ENCODE measurements around the gene TMPRSS5.

Gene TMPRSS5

DNA sequence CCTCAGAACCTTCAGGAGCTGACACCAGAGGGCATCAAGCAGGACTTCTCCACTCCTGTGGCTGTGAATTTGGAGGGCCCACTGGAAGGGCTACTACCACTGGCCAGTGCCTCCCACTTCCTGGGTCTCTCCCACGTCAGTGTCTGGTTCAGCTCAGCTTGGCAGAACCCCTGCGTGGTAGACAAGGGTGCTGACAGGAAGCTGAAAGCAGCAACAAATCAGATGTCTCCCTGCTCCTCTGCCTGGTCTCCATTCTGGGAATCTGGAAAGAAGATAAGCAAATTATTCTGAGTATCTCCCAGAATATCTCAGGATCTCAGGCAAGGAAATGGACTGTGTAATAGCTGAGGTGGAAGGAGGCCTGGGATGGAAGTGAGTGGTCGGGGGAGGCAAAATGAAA lies 61.5 kb downstream of the TMPRSS5 start:
- Mint-ChIP-seq H3K27me3 (ENCODE audit: low read depth) (peaks cover 12% of the 10 kb centered on the region), H3K4me1 (ENCODE audit: low read depth) (peaks cover 7% of the 10 kb centered on the region), H3K27ac (no peak overlapping the region), H3K4me3 (no peak overlapping the region), H3K36me3 (ENCODE audit: low read depth) (no peaks in the 10 kb centered on the region), H3K9me3 (no peaks in the 10 kb centered on the region)
- DNase-seq (ENCODE audit: low spot score): no peak

DNA sequence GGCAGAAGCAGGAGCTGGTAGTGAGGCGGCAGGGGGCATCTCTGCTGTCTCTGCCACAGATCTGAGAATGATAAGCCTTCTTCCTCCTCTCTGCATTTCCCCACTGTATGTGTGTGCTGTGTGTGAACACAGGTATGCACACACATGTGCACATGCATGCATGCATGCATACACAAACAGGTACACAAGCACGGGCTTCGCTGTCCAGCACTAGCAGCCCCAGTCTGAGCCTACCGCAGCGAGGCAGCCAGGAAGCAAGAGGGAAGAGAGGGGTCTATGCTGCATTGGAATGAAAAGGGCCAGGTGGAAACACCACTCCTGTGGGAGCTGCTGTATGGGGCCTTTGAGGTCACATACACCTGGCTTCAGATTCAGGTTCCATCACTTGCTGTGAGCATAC lies 62.4 kb downstream of the TMPRSS5 start:
- H3K4me3 Mint-ChIP-seq: no peak overlapping the region
- DNase-seq (ENCODE audit: low spot score): no peak
- peaks cover 7% of the 10 kb centered on the region for H3K4me1 Mint-ChIP-seq (ENCODE audit: low read depth)
- no peak overlapping the region for H3K27ac Mint-ChIP-seq
- H3K9me3 Mint-ChIP-seq: no peaks in the 10 kb centered on the region
- H3K36me3 Mint-ChIP-seq (ENCODE audit: low read depth): no peaks in the 10 kb centered on the region
- H3K27me3 Mint-ChIP-seq (ENCODE audit: low read depth): peaks cover 14% of the 10 kb centered on the region

DNA sequence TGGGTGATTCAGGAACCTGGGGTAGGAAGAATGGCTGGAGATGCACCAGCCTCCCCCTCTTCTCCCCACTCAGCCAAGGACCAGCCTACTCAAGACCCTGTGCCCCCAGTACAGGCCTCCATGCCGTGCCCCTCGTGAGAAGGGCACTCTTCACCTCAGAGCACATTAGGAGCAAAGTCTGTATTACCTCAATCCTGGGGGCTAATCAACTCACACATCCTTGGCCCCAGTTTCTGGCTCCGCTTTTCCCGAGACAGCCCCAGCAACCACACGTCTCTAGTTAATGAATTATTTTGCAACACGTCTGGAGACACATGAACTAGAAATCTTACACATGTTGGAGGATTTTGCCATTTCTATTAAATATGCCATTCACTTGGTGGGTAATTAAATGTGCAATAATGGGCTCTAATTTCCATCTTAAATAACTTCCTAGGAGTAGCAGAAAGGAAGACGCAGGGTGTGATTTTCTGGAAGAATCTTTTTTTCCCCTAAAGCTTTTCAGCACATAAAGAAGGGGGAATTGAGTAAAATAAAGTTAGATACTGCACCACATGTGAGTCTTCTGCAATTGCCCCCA lies 63.0 kb downstream of the TMPRSS5 start:
- Mint-ChIP-seq H3K27me3 (ENCODE audit: low read depth) (peaks cover 14% of the 10 kb centered on the region), H3K27ac (no peak overlapping the region), H3K36me3 (ENCODE audit: low read depth) (no peaks in the 10 kb centered on the region), H3K4me3 (no peak overlapping the region), H3K9me3 (no peaks in the 10 kb centered on the region), H3K4me1 (ENCODE audit: low read depth) (peaks cover 7% of the 10 kb centered on the region)
- DNase-seq (ENCODE audit: low spot score): no peak

DNA sequence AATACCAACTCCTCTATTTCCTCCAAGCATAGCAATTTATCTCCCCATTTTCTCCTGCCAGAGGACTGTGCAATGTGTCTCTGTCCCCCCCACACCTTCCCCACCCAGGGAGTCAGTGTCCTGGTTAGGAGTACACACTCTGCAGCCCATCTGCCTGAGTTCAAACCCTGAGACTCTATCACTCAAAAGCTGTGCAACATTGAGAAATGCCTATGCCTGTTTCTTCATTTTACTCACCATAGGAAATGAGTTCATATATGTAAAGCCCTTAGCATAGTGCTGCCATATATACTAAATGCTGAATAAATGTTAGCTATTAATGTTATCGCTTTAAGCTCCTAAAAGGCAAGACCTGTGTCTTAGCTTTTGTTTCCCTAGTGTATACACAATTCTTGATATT lies 64.0 kb downstream of the TMPRSS5 start:
- no peak for DNase-seq (ENCODE audit: low spot score)
- no peak overlapping the region for H3K27ac Mint-ChIP-seq
- H3K27me3 Mint-ChIP-seq (ENCODE audit: low read depth): peaks cover 17% of the 10 kb centered on the region
- H3K4me3 Mint-ChIP-seq: no peak overlapping the region
- no peaks in the 10 kb centered on the region for H3K36me3 Mint-ChIP-seq (ENCODE audit: low read depth)
- peaks cover 6% of the 10 kb centered on the region for H3K4me1 Mint-ChIP-seq (ENCODE audit: low read depth)
- H3K9me3 Mint-ChIP-seq: no peaks in the 10 kb centered on the region

DNA sequence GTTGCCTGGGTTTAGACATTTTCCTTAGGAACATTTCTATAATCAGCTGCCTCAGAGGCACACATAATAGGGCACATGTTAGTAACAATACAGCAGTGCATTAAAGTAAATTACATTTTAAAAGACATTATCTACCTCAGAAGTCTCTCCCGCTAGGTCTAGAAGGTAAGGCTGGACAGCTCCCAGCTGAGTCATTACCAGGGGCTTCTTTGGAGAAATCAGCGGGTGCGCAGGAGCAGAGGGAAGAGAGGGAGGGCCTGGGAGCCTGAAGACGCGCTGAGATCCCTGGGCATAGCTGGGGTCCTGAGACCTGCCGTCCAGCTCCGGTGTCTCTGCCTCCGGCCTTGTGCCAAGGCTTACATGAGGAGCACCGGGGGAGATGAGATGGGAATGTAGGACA lies 67.7 kb downstream of the TMPRSS5 start:
- H3K36me3 Mint-ChIP-seq (ENCODE audit: low read depth): no peaks in the 10 kb centered on the region
- H3K27me3 Mint-ChIP-seq (ENCODE audit: low read depth): peaks cover 15% of the 10 kb centered on the region
- no peak overlapping the region for H3K27ac Mint-ChIP-seq
- no peaks in the 10 kb centered on the region for H3K9me3 Mint-ChIP-seq
- no peak overlapping the region for H3K4me3 Mint-ChIP-seq
- DNase-seq (ENCODE audit: low spot score): no peak
- H3K4me1 Mint-ChIP-seq (ENCODE audit: low read depth): peaks cover 5% of the 10 kb centered on the region

DNA sequence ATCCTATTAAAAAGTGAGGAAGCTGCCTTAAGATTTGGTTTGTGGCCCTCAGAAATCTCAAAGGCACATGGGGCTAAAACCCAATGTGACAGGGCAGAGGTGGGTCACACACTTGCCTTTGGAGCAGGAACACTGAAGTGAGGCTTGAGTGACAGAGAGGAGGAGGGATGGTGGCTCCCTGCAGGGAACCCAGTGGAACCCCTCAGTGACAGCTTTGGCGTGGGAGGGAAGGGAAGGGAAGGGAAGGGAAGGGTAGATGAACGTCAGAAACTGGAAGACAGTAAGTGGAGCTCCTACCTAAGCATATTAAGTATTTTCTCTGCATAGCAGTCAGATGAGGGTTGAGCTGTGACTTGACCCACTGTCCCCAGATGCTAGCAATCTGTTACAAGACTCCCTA lies 68.5 kb downstream of the TMPRSS5 start:
- Mint-ChIP-seq H3K27ac (no peak overlapping the region), H3K4me3 (no peak overlapping the region), H3K27me3 (ENCODE audit: low read depth) (peaks cover 15% of the 10 kb centered on the region), H3K36me3 (ENCODE audit: low read depth) (no peaks in the 10 kb centered on the region), H3K4me1 (ENCODE audit: low read depth) (peaks cover 5% of the 10 kb centered on the region), H3K9me3 (no peaks in the 10 kb centered on the region)
- DNase-seq (ENCODE audit: low spot score): no peak
